Brain microvascular endothelial cell (primary cell): ENCODE measurements around the gene DENND1A.

ENCODE experiments used
- DNase-seq: peaks from one replicate; pipeline ENCODE4 v3.0.0-alpha.2; 2020
- H3K27ac ChIP-seq: fragments of 250-450 bp; sonication (Bioruptor Pico); 2 replicates; pipeline ENCODE4 v1.5.1; 2020; ENCODE audit warnings: mild to moderate bottlenecking, moderate library complexity
- H3K27me3 ChIP-seq: fragments of 250-450 bp; sonication (Bioruptor Pico); replicated peaks from 2 replicates; pipeline ENCODE4 v1.5.1; 2020; ENCODE audit warnings: mild to moderate bottlenecking
- H3K36me3 ChIP-seq: fragments of 250-450 bp; sonication (Bioruptor Pico); replicated peaks from 2 replicates; pipeline ENCODE4 v1.5.1; 2020; ENCODE audit warnings: mild to moderate bottlenecking
- H3K4me3 ChIP-seq: 2 replicates; pipeline ENCODE4 v1.5.1; 2011; ENCODE audit warnings: low read depth, mild to moderate bottlenecking, control low read depth, low read length, moderate library complexity
- in situ Hi-C: cut with HindIII; loops from 2 replicates; pipeline ENCODE4 v1.10.0; 2017; ENCODE audit warnings: low sequenced_read_pairs, low pct_ligation_motif_present
- TF ChIP-seq, protein P1 (sequence below): IDR thresholded peaks from 2 replicates; pipeline ENCODE4 v1.5.1; 2011; ENCODE audit warnings: low read depth, mild to moderate bottlenecking, moderate library complexity, low read length, control low read depth, inconsistent platforms; ENCODE audit errors: missing control alignments

DENND1A gene

DNA sequence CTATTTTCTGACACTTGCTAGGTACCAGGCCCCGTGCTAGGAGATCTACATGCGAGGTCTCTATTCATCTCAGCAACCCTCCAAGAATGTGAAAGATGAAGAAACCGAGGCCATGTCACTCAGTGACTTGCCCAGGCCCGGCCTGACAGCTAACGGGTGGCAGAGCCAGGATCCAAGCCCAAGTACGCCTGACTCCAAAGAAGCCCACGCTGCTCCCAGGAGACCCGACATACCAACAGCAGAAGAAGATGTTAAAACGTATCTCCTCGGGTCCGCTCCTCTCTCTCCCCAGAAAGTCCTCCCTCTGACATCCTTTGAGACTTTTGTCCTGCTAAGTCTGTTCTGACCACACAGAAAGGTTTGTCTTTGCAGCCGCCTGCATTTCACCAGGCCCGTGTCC lies 508.7 kb downstream of the DENND1A start:
- Histone ChIP-seq H3K4me3 (no peak overlapping the region), H3K27me3 (no peaks in the 10 kb centered on the region), H3K36me3 (no peaks in the 10 kb centered on the region), H3K27ac (no peak overlapping the region)
- TF ChIP-seq, protein P1, sequence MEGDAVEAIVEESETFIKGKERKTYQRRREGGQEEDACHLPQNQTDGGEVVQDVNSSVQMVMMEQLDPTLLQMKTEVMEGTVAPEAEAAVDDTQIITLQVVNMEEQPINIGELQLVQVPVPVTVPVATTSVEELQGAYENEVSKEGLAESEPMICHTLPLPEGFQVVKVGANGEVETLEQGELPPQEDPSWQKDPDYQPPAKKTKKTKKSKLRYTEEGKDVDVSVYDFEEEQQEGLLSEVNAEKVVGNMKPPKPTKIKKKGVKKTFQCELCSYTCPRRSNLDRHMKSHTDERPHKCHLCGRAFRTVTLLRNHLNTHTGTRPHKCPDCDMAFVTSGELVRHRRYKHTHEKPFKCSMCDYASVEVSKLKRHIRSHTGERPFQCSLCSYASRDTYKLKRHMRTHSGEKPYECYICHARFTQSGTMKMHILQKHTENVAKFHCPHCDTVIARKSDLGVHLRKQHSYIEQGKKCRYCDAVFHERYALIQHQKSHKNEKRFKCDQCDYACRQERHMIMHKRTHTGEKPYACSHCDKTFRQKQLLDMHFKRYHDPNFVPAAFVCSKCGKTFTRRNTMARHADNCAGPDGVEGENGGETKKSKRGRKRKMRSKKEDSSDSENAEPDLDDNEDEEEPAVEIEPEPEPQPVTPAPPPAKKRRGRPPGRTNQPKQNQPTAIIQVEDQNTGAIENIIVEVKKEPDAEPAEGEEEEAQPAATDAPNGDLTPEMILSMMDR, result no peak
- no peak for DNase-seq
- in situ Hi-C loops, result no loop called here

- Histone ChIP-seq H3K4me3 (no peak overlapping the region), H3K27ac (no peak overlapping the region), H3K36me3 (no peaks in the 10 kb centered on the region), H3K27me3 (no peaks in the 10 kb centered on the region)
- in situ Hi-C loops, result no loop called here
- no peak for DNase-seq
- TF ChIP-seq, protein P1, result no peak
Measured at GRCh38 chr9:123420592-123421111, 509.3 kb downstream of the DENND1A start.

DNA sequence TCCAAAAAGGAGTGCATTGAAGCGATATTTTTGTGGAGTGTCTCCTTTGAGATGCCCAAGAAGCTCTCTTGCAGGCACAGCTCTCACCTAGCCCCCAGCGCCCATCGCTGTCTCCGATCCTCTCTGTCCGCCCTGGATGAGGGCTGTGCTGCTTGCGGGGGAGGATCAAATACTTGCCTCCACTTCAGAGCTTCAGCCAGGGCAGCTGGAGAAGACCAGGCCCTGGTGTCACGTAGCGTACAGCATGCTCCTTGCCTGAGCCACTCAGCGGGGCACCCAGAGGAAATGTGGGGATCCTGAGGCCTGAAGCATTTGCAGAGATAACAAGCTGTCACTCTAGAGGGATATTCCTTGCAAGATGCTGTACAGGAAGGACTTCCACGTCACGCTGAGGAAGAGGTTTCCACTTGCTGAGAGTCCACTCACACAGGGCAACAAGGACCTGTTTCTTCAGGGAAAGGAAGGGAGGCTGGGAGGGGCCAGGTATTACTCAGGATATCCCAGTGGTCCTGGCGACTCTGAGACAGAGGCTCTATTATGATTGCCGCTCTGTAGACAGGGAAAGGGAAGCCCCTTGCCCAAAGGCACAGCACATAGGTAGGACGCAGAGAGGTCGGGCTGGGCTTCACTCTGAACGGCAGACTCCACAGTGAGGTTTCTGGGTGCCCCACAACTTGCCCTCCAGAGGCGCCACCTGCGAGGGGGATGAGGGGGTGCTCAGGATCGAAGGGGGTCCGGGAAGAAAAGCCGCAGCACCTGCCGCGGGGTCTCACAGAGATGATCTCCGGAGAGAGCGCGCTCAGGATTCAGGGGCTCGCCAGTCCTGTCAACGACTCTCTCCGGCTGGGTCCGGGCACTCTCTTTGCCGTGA lies 510.0 kb downstream of the DENND1A start:
- DNase-seq, result no peak

GRCh38 chr9:123419091-123419490 lies 510.8 kb downstream of the DENND1A start:
- Histone ChIP-seq H3K36me3 (no peaks in the 10 kb centered on the region), H3K27me3 (no peaks in the 10 kb centered on the region), H3K27ac (no peak overlapping the region), H3K4me3 (no peak overlapping the region)
- TF ChIP-seq, protein P1, result no peak
- no peak for DNase-seq
- in situ Hi-C loops, result no loop called here

More for the DNA sequence above, 510.0 kb downstream of the DENND1A start:
- in situ Hi-C loops, result no loop called here
- Histone ChIP-seq H3K4me3 (no peak overlapping the region), H3K27ac (no peak overlapping the region), H3K36me3 (no peaks in the 10 kb centered on the region), H3K27me3 (no peaks in the 10 kb centered on the region)
- TF ChIP-seq, protein P1, result no peak

DNA sequence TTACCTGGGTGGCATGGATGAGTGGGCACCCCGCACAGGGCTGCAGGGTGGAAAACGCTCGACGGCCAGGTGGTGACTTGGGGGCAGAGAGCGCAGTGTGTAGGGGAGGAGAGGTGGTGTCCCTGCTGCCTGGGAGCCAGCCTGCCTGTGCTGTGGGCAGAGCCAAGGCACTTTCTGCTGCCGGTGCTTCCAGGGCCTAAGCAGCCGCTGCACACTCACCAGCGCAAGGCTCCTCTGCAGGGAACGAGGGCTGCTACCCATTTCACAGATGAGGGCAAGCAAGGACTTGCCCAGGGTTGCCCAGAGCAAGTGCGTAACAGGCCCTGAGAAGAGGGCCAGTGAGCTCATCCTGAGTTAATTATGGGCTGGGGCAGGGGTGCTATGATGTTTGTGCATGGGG lies 511.4 kb downstream of the DENND1A start:
- no peak for DNase-seq
- in situ Hi-C loops, result no loop called here
- Histone ChIP-seq H3K27ac (no peak overlapping the region), H3K27me3 (no peaks in the 10 kb centered on the region), H3K36me3 (no peaks in the 10 kb centered on the region), H3K4me3 (no peak overlapping the region)
- TF ChIP-seq, protein P1, result no peak
